Activated CD4-positive, alpha-beta T cell treated with anti-CD3 and anti-CD28 coated beads, Interleukin-2, amount 50 U/mL, for 4 hours (primary cell): ENCODE results near the gene RHBDL3.
A peak's percentile ranks its signal among the peaks of the same experiment; 100 is the strongest.
"Not testable (repeated sequence)": the region's sequence is repeated elsewhere in the genome, so short reads cannot be mapped to it uniquely, and the experiment has no call there.

Source experiments
- DNase-seq, 2 experiments: peaks; one replicate each; pipeline ENCODE4 v3.0.0-alpha.2; 2020

The RHBDL3 gene

DNA sequence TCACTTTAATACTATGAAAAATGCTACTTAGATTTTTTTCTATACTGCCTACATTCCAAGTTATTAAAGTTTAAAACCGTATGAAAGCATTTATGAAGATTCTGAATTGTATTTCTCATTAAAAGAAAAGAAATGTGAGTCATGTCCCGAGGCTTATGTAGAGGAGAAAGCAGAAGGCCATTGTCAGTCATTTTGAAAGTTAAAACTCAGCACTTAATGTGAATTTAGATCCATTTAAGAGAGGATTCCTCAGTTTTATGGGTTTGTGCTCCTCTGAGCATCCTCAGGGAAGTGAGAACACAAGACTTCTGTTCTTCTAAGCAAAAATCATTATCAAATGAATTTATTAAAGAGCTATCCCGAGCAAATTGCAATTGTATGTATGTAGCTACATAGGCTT, 64.5 kb downstream of the RHBDL3 start:
- no peak for DNase-seq

DNA sequence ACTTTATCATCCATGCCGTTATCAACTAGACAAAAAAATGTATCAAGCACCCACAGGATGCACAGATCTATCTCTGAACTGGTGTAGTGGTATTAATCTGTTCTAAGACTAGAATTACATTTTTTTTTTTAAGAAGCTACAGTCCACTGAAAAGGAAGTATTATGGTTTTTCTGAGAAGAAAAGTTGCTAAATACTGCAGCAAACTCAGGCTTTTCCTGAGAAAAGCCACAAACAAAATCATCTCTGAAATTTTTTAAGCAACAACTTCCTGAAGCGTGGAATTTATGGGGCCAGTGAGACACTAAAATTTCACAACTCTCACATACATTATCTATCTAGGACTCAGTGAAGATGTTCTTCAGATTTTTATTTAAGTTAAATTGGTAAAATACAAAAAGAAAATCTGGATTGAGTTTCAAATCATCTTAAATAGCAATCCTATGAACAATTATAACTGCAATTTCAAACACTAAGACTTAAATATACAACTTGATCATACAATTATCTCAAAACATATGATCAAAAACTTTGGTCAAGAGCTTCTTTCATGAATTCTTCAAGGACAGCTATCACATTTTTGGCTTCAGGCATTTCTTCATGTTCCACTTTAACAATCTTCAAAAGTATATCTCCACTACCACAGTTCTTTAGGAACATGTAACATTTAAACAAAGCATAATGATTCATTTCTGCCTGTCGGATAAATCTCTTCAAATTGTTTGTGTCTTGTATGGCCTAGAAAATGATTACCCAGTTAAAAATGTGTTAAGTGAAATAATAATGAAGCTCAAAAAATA, 65.8 kb downstream of the RHBDL3 start:
- no peak for DNase-seq

DNA sequence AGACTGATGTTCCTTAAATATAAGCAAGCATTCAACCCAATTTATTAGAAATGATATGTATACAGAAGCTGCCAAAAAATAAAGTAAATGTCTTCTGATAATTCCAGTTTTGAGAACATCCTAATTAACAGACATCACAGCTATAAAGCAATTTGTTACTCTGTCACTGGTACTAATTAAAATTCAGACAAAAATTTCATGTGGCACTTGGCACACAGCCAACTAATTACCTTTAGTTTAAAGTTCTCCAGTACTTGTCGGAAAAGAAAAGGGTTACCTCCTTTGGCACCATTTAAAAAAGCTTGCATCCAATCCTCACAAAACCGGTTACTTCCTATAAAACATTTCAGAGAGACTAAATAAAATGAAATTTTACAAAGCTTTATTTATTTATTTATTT, 67.6 kb downstream of the RHBDL3 start:
- no peak for DNase-seq

DNA sequence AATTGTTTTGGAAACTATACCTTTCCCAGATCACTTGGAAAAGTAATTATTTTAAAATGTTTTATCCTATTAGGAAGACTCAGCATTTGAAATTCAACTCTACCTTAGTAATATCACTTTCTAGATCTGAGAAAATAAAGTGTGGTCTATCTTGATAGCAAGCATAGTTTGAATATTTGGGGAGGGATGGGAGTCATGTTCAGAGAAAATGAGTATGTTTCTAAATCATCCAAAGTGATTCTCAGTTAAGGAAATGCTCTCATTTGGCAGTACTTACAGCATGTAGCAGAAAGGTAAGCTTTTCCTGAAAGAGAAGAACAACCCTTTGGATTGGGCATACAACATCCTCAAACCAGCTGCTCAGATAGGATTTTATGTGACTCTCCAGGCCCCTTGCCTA, 69.4 kb downstream of the RHBDL3 start:
- no peak for DNase-seq

DNA sequence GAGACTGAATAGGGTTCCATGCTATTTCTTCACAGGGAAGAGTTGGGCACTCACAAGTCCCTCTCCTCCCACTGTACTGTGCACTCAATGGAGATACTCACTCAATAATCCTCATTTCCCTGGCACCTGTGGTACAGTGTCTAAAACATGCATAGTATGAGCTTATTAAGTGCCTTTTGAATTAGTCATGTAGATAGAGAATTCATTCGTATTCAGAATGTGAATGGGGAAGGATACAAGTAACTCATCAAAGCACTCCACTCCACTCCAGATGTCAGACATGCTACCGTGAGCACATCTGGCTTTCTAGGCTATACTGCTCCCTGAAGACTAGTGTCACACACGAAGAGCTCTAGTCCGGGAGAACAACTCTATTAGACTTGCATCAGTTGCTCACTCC, 70.1 kb downstream of the RHBDL3 start:
- no peak for DNase-seq

DNA sequence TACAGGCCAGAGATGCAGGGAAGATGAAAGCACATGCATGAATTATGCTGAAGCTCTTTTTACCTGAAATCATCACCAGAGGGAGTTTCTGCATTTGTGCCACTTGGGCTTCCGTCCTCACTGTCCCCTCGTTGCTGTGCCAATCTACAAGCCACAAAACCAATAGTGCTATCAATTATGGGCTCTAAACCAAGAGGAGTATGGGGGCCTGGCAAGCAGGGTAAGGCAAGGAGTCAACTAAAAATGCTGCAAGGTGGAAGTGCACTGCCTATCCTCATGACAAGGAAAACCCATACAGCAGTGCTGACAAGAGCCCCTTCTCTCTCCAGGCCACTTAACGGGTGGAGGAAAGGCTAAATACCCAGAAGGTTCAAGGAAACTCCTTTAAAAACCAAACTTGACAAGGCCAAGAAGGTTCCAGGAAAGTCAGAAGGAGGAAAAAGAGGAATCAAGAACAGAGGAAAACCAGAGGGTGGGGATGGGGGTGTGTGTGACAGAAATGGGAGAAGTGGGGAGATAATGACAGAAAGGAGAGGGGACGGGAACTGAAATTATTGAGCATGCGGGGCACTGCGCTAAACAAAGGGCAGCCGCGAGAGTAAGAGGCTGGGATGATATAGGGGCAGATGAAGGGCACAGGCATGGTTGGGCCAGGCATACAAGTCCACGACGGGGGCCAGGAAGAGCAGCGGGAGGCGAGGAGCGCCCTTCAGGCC, 75.7 kb downstream of the RHBDL3 start:
- peak; percentile 37 to 42 for DNase-seq

DNA sequence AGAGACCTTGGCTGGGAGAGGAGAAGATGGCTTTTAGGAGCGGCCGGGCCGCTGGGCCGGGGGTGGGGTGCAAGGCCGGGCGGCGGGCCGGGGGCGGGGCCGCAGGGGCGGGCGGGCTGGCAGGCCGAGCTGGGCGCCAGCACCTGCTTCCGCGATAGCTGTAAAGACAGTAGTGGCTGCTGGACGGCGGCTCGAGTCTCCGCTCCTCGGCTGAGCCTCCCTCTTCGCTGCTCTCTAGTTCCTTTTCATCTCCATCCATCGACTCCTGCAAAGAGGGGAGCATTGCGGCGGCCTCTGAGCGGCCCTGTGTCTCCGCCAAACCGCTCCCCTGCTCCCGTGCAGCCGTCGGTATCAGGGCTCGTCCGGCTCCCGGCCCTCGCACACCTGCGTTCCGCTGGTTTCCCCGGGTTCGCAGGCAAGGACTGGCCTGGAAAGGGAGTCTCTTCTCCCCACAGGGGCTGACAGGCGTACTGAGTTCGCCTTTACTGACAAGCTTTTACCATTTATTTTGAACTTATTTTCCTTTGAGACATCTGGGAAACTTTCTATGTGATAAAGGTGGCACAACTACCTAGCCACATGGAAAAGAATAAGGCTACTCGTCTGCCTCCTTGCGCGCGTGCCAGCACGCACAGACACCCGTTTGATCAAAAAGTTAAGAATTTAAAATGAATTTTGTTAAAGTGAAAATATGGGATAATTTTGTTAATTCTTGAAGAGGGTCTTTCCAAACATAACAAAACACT, 76.4 kb downstream of the RHBDL3 start, which contains the start of gene C17orf75:
Gene C17orf75, minus strand, starts transcription at position 317 of the 746 bp plus-strand sequence. Its CDS starts 34 bp downstream, at position 283.
- peak; percentile 77 for DNase-seq

DNA sequence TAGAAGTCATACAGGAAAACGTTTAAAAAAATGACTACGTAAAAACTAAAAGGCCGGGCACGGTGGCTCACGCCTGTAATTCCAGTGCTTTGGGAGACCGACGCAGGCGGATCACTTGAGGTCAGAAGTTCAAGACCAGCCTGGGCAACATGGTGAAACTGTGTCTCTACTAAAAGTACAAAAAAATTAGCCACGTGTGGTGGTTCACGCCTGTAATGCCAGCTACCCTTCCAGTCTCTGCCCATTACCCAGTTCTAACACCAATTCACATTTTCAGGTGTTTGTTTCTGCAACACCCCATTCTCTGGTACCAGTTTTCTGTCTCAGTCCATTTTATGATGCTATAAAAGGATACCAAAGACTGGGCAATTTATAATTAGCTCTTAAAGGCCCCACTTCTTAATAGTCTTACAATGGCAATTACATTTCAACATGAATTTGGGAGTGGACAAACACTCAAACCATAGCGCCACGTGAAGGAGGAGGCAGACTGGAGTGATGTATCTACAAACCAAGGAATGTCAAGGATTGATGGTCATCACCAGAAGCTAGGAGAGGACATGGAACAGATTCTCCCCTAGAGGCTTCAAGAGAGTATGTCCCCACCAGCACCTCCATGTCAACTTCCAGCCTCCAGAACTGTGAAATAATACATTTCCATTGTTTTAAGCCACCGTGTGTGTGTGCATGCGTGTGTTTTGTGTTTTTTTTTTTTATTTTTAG, 77.1 kb downstream of the RHBDL3 start:
- DNase-seq = no peak

DNA sequence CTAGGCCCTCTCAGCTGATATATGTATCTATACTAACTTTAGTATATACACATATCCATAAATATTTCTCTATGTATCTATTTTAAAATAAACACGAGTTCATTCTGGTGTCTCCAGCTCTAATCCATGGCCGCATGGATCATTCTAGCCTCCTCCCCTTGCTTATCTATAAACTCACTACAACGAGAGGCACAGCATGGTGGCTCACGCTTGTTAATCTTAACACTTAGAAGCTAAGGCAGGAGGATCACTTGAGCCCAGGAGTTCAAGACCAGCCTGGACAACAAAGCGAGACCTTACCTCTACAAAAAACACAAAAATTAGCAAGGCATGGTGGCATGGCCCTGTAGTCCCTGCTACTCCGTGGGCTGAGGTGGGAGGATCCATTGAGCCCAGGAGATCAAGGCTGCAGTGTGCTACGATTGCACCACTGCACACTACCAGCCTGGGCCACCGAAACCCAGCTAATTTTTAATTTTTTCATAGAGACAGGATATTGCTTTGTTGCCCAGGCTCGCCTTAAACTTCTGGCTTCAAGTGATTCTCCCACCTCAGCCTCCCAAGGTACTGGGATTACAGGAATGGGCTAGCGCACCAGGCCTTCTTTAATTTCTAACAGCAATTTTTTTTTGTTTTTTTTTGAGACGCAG, 80.4 kb downstream of the RHBDL3 start:
- DNase-seq = no peak

DNA sequence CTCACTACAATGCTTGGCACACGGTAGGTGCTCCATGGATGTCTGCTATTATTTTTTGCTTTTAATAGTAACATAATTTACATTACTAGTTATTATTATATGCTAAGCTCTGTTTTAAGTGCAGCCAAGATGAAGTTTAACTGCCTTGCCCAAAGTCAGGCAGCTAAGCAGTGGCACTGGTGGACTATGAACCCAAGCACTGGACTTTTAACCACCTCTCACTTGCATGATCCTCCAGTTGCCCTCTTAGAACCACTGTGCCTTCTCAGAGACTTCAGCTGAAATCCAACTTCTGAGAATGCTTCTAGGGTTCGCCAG, 82.8 kb downstream of the RHBDL3 start:
- DNase-seq = no peak

DNA sequence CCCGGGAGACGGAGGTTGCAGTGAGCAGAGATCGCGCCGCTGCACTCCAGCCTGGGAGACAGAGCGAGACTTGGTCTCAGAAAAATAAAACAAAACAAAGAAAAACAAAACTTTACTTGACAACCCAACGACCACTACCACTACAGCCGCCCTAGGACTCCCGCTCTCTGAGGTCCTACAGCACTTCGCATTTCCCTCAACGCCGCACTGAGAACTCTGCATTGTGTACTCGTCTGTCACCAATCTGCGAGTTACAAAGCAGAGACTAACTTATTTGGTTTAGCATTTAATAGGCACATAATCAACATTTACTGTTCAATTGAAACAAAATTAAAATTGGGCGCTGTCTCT, 83.8 kb downstream of the RHBDL3 start:
- DNase-seq = no peak

DNA sequence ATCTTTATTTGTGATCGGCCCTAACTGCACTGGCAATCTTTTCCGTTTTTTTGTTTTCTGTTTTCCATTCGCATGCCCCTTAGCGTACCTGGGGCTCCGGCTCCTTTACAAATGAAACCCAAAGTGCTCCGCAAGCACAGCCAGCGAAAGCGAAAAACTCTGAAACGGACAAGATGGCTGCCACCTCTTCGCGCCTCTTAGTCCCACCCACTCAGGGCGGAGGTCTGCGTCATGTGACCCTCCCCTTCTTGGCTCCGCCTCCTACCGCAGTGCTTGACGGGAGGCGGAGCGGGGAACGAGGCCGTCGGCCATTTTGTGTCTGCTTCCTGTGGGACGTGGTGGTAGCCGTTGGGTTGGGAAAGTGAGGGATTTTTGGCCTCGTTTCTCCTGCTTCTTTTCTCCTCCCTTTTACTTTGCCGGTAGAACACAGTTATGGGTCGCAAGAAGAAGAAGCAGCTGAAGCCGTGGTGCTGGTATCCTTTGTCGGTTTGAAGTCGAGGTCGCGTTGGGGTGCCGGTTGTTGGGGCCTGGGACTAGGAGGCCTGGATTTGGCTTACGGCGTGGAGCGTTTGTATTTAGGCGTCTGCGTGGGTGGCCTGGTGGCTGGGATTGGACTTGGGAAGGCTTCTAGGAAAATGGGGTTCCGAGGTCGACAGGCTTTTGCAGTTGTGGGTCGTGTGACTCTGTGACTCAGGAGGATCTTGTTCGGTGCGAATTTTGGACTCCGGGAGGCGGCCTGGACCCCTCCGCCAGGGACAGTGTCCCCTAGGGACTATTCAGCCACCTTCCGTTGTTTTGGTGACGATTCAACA, 84.4 kb downstream of the RHBDL3 start, which contains the start of gene ZNF207:
Gene ZNF207, plus strand, starts transcription at position 304 of the 812 bp plus-strand sequence. Its CDS starts 129 bp downstream, at position 433.
- DNase-seq = peak; percentile 93

DNA sequence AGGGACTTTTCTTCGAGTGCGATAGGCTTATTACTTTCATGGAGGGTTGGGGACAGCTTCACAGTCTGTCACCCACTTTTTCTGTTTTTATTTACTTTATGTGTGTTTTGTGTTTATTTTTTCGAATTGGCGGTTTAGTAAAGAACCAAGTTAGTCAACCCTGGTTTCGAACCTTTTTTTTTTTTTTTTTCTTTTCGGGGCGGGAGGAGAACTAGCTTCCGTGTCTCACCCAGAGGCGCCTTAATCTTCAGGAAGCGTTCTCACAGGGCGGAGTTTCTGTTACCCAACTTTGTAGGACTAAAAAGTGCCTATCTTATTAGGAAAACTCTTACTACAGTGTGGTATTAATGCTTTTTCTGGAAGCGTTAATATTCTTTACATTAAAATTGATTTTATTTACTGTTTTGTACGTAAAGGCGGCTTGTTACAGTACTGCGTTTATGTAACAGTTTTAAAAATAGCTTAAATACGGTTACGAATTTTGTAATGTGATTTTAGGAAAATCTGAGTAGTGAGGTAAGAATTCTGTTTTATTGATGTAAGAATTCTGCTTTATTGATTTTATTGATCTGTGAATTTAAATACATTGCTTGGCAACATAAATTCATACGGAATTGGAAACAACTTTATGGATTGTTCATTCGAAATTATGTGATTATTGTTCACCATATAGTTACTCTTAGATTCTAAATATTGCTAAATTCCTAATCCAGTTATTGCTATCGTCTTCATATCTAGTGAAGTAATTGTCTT, 85.2 kb downstream of the RHBDL3 start:
- peak; percentile 23 to 25 for DNase-seq

DNA sequence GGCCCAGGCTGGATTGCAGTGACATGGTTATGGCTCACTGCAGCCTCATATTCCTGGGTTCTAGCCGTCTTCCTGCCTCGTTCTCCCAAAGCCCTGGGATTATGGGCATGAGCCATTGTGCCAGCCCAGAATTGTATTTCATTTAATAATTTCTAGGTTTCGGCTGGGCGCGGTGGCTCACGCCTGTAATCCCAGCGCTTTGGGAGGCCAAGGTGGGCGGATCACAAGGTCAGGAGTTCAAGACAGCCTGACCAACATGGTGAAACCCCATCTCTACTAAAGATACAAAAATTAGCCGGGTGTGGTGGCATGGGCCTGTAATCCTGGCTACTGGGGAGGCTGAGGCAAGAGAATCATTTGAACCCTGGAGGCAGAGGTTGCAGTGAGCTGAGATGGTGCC, 87.1 kb downstream of the RHBDL3 start:
- DNase-seq = not testable (repeated sequence)

DNA sequence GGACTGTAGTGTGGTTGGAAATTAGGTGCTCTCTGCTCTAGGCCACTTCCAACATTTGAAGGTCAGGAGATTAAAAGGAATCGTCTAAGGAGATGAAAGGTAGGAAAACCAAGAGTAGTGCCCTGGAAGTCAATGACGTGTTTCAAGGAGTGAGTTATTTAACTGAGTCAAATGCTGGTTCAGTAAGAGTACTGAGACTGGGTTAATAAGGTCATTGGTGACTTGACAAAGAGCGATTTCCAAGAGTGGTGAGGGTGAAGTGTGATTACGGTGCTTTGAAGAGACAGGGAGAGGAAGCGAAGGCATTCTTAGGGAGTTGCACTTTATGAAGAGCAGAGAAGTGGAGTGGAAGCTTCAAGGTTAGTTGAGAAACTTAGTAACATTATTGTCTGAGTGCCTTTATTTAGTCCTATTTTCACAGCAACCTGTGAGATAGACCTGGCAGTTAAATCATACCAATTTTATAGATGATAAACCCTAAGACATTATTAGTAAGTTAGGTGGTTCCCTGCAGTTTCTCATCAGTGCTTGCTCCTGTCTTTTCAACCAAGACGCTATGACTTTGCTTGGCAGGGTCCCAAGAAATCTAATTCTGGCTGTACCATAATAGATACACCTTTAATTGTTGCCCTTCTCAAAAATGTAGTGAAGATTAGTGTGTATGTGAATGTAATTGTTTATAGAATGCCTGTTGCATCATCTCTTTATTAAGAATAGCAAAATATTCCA, 90.2 kb downstream of the RHBDL3 start:
- DNase-seq = no peak

DNA sequence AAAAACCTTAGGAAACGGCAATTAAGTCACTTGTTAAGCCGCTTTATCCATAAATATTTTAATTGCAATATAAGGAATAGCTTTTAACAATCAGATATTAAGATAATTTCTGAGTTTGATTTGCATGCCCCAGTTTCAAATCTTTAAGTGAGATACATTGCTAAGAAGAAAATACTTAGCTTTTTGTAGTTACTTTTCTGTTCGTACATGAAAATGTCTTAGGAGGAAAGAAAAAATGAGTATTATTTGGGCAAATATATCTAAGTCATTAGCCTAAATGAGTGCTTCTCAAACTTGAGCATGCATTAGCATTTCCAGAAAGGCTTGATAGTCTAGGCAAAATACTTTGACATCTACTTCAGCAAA, 90.7 kb downstream of the RHBDL3 start:
- no peak for DNase-seq

DNA sequence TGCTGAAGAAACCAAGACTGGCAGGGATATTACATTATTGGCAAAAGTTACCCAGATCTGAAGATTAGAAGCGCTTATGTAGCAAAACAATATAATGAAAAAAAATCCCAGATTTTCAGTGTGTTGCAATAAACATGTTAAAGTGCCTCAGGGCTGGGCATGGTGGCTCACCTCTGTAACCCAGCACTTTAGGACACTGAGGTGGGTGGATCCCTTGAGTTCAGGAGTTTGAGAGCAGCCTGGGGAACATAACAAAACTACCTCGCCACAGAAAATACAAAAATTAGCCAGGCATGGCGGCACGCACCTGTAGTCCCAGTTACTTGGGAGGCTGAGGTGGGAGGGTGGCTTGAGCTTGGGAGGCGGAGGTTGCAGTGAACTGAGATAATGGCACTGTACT, 91.1 kb downstream of the RHBDL3 start:
- DNase-seq = no peak

DNA sequence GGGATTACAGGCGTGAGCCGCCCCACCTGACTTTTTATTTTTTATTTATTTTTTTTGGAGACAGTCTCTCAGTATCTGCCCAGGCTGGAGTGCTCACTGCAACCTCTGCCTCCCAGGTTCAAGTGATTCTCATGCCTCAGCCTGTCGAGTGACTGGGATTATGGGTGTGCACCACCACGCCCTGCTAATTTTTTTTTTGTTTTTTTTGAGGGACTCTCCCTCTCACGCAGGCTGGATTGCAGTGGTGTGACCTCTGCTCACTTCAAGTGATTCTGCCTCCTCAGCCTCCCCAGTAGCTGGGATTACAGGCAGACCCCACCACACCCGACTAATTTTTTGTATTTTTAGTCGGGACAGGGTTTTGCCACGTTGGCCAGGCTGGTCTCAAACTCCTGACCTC, 92.0 kb downstream of the RHBDL3 start:
- no peak for DNase-seq

DNA sequence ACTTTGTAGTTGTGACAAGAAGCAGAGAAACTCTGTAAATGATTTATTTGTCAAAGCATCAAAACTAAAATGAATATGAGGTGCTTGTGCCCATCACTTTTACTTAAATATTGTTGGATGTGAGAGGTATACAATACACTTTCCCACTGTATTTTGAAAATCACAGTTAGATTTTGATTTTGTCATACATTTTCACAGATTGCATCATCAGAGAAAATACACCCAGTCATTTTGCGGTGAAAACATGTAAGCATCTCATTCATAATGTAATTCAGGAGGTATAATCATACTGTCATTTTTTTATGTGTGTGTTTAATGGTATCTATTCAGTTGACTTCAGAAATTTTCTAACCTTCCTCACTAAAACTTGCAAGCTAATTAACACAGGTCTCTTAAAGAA, 95.6 kb downstream of the RHBDL3 start:
- DNase-seq = no peak

DNA sequence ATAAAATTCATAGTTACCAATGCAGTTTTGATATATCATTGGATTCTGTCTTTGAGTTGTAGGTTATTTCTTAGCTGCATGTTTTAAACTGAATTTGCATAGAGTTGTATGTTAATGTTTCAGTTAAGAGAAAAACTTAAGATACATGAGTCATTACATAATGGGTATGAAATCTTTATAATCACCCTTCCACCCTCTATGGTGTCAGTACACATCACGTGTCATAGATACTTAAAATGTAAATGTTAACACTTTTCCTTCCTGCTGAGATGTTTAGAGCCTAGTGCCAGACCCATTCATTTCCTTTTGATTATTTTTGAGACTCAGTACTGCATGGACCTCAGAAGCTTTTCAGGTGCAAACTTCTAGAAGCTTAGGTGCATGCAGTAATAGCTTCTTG, 104.8 kb downstream of the RHBDL3 start:
- DNase-seq = no peak
